Measurements from ENCODE around the gene DNASE1L1. TPM values are rescaled to one million over a fixed set of nuclear protein-coding genes. Genes with fewer than 3 reads are reported as not detected.

The DNASE1L1 gene
- total RNA-seq, 1 donor from 2014 or later: 18.6 TPM

- no peak for TF ChIP-seq CTCF (IDR thresholded peaks at IDR 0.05; ENCODE audit: unreplicated experiment)
- Mint-ChIP-seq H3K4me1 (peaks cover 22% of the 10 kb centered on the region), H3K27ac (no peak overlapping the region), H3K9me3 (peaks cover 4% of the 10 kb centered on the region), H3K27me3 (ENCODE audit: low read depth) (no peaks in the 10 kb centered on the region), H3K4me3 (no peak overlapping the region), H3K36me3 (peaks cover 12% of the 10 kb centered on the region)
- no peak for DNase-seq (ENCODE audit: low spot score in 2 of 2, unreplicated experiment in 2 of 2)
Observed at GRCh38 chrX:154434394-154435168, 25.5 kb upstream of the DNASE1L1 start.

DNA sequence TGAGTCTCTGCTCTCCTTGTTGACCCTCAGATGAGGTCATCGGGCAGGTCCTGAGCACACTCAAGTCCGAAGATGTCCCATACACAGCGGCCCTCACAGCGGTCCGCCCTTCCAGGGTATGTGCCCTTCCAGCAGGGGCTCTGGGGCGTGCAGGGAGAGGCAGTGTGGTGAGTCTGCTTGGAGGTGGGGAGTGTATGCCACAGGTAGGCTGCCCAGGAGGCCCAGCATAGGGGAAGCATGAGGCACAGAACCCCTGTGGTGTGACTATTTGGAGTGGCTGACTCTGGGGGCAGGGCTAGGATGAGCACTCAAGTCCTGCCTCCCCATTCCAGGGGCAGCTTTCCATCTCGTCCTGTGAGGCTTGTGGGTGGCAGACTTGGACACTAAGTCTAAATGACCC is 24.6 kb upstream of the DNASE1L1 start:
- TF ChIP-seq CTCF (IDR thresholded peaks at IDR 0.05; ENCODE audit: unreplicated experiment): no peak
- Mint-ChIP-seq H3K27ac (no peak overlapping the region), H3K9me3 (peaks cover 4% of the 10 kb centered on the region), H3K4me1 (peaks cover 27% of the 10 kb centered on the region), H3K27me3 (ENCODE audit: low read depth) (no peaks in the 10 kb centered on the region), H3K36me3 (peaks cover 10% of the 10 kb centered on the region), H3K4me3 (no peak overlapping the region)
- no peak for DNase-seq (ENCODE audit: low spot score in 2 of 2, unreplicated experiment in 2 of 2)

DNA sequence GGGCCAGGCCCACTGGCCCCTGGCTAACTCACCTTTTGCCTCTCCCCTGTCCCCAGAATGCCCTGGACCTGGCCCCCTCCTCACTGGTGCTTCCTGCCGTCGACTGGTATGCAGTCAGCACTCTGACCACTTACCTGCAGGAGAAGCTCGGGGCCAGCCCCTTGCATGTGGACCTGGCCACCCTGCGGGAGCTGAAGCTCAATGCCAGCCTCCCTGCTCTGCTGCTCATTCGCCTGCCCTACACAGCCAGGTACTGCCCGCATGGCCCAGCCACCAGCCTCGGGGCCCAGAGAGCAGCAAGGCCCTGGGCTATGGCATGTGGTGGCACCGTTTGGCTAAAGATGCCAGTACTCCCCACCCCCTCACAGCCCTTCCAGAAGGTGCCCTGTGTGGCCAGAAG is 23.2 kb upstream of the DNASE1L1 start:
- peaks cover 10% of the 10 kb centered on the region for H3K36me3 Mint-ChIP-seq
- no peaks in the 10 kb centered on the region for H3K27me3 Mint-ChIP-seq (ENCODE audit: low read depth)
- TF ChIP-seq CTCF (IDR thresholded peaks at IDR 0.05; ENCODE audit: unreplicated experiment): no peak
- H3K9me3 Mint-ChIP-seq: peaks cover 8% of the 10 kb centered on the region
- H3K4me3 Mint-ChIP-seq: no peak overlapping the region
- H3K4me1 Mint-ChIP-seq: peaks cover 26% of the 10 kb centered on the region
- no peak overlapping the region for H3K27ac Mint-ChIP-seq
- no peak for DNase-seq (ENCODE audit: low spot score in 2 of 2, unreplicated experiment in 2 of 2)

DNA sequence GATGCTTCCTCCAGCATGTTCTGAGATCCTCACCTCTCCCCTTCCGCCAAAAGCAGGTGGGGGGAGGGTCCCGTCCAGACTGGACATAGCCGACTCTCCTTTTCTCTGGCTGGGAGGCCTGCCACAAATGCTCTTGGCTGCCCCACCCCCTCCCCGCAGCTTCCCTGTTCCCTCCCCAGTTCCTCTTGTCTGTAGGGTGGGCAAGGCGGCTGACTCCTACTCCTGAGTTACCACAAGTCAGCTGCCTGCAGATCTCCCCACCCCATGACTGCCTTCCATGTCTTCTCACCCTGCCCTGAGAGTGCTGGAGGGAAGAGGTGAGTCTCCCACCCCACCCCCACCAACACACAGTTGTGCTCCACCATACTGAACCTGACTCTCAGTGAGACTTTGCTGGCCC is 22.3 kb upstream of the DNASE1L1 start:
- Mint-ChIP-seq H3K36me3 (peaks cover 10% of the 10 kb centered on the region), H3K9me3 (peaks cover 8% of the 10 kb centered on the region), H3K27me3 (ENCODE audit: low read depth) (no peaks in the 10 kb centered on the region), H3K27ac (no peak overlapping the region), H3K4me1 (peaks cover 30% of the 10 kb centered on the region), H3K4me3 (no peak overlapping the region)
- DNase-seq (ENCODE audit: low spot score in 2 of 2, unreplicated experiment in 2 of 2): no peak
- no peak for TF ChIP-seq CTCF (IDR thresholded peaks at IDR 0.05; ENCODE audit: unreplicated experiment)

GRCh38 chrX:154430916-154431315 is 21.9 kb upstream of the DNASE1L1 start:
- Mint-ChIP-seq H3K4me1 (peaks cover 25% of the 10 kb centered on the region), H3K4me3 (no peak overlapping the region), H3K27me3 (ENCODE audit: low read depth) (no peaks in the 10 kb centered on the region), H3K27ac (peak overlapping the region; percentile 49), H3K9me3 (peaks cover 8% of the 10 kb centered on the region), H3K36me3 (peaks cover 9% of the 10 kb centered on the region)
- TF ChIP-seq CTCF (IDR thresholded peaks at IDR 0.05; ENCODE audit: unreplicated experiment): no peak
- DNase-seq (ENCODE audit: low spot score in 2 of 2, unreplicated experiment in 2 of 2): no peak

Measured in mesothelial cell of epicardium (in vitro differentiated cells).